Osteocyte (in vitro differentiated cells): Measurements from ENCODE around the gene CD99. TPM values are rescaled to one million over a fixed set of nuclear protein-coding genes. Genes with fewer than 3 reads are reported as not detected.

Source experiments
- DNase-seq: peaks from one replicate; pipeline ENCODE4 v3.0.0; 2021; ENCODE audit warnings: mixed read lengths; ENCODE audit not compliant: unreplicated experiment; ENCODE audit errors: extremely low spot score
- H3K27ac Mint-ChIP-seq: one replicate; pipeline ENCODE4 v1.8.0; 2021; ENCODE audit warnings: mild to moderate bottlenecking, mixed read lengths; ENCODE audit not compliant: unreplicated experiment
- H3K27me3 Mint-ChIP-seq: one replicate; pipeline ENCODE4 v1.8.0; 2021; ENCODE audit warnings: mixed read lengths; ENCODE audit not compliant: unreplicated experiment
- H3K36me3 Mint-ChIP-seq: one replicate; pipeline ENCODE4 v1.8.0; 2021; ENCODE audit warnings: mixed read lengths; ENCODE audit not compliant: unreplicated experiment
- H3K4me1 Mint-ChIP-seq: one replicate; pipeline ENCODE4 v1.8.0; 2021; ENCODE audit warnings: mixed read lengths; ENCODE audit not compliant: unreplicated experiment
- H3K4me3 Mint-ChIP-seq: one replicate; pipeline ENCODE4 v1.8.0; 2021; ENCODE audit warnings: mild to moderate bottlenecking, moderate library complexity, mixed read lengths; ENCODE audit not compliant: unreplicated experiment
- H3K9me3 Mint-ChIP-seq: one replicate; pipeline ENCODE4 v1.8.0; 2021; ENCODE audit warnings: mixed read lengths; ENCODE audit not compliant: unreplicated experiment
- total RNA-seq: library from RNA; stranded (reverse); gene quantifications from 2 replicates; pipeline ENCODE4 v1.2.1, GENCODE V29; 2021
- TF ChIP-seq, protein P1 (sequence below): fragments of 200-600 bp; sonication (generic); IDR thresholded peaks from 2 replicates; pipeline ENCODE4 v1.5.0; 2021; ENCODE audit warnings: antibody characterized with exemption, mild to moderate bottlenecking, moderate library complexity

CD99 gene
- total RNA-seq, 1 donor from 2014 or later, result 621 TPM

- Mint-ChIP-seq H3K27ac (no peak overlapping the region), H3K9me3 (no peaks in the 10 kb centered on the region), H3K4me1 (peaks cover 8% of the 10 kb centered on the region), H3K4me3 (no peak overlapping the region), H3K27me3 (no peaks in the 10 kb centered on the region), H3K36me3 (no peaks in the 10 kb centered on the region)
- DNase-seq, result no peak
- TF ChIP-seq, protein P1, sequence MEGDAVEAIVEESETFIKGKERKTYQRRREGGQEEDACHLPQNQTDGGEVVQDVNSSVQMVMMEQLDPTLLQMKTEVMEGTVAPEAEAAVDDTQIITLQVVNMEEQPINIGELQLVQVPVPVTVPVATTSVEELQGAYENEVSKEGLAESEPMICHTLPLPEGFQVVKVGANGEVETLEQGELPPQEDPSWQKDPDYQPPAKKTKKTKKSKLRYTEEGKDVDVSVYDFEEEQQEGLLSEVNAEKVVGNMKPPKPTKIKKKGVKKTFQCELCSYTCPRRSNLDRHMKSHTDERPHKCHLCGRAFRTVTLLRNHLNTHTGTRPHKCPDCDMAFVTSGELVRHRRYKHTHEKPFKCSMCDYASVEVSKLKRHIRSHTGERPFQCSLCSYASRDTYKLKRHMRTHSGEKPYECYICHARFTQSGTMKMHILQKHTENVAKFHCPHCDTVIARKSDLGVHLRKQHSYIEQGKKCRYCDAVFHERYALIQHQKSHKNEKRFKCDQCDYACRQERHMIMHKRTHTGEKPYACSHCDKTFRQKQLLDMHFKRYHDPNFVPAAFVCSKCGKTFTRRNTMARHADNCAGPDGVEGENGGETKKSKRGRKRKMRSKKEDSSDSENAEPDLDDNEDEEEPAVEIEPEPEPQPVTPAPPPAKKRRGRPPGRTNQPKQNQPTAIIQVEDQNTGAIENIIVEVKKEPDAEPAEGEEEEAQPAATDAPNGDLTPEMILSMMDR, result no peak
Measured at GRCh38 chrX:2684256-2684655, 6.8 kb upstream of the CD99 start.

- no peak for DNase-seq
- Mint-ChIP-seq H3K36me3 (no peaks in the 10 kb centered on the region), H3K4me1 (no peaks in the 10 kb centered on the region), H3K9me3 (no peaks in the 10 kb centered on the region), H3K4me3 (no peak overlapping the region), H3K27ac (no peak overlapping the region), H3K27me3 (no peaks in the 10 kb centered on the region)
- TF ChIP-seq, protein P1, result no peak
Measured at GRCh38 chrX:2685886-2686285, 5.2 kb upstream of the CD99 start.

GRCh38 chrX:2689773-2690666 lies 1.1 kb upstream of the CD99 start:
- TF ChIP-seq, protein P1, result no peak
- Mint-ChIP-seq H3K4me1 (peaks cover 28% of the 10 kb centered on the region), H3K9me3 (no peaks in the 10 kb centered on the region), H3K27ac (no peak overlapping the region), H3K36me3 (no peaks in the 10 kb centered on the region), H3K4me3 (peak overlapping the region; percentile 74), H3K27me3 (no peaks in the 10 kb centered on the region)
- no peak for DNase-seq

DNA sequence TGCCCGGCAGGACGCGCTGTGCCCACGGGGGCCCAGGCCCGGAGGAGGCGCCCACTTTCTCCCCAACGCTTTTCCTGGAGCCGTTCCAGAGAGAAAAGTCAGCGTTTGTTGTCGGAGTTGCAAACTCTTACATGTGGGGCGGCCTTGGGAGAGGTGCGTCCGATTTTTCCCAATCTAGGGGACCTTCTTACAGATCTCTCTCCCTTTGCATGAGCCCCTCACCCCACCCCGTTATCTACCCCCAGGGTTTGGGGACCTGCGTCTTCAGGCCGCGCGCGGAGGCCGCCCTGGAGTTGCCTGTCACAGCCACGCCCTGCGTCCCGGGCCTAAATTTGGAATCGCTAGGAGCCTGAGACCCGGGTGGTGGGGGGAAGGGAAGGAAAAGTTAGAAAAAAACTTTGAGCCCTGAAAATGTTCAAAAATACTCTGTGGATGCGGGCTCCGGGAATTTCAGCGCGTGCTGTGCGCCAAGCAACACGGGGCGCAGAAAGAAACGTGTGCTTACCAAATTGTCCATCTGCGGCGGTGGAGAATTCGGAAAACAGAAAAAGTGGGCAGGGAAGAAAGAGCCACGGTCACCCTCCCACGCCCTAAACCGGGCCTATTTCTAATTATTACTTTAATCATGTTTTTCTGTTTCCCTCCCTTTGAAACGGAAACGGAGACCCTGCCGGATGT lies 587 bp downstream of the CD99 start:
- Mint-ChIP-seq H3K36me3 (peaks cover 2% of the 10 kb centered on the region), H3K4me1 (peaks cover 43% of the 10 kb centered on the region), H3K9me3 (no peaks in the 10 kb centered on the region), H3K4me3 (peak overlapping the region; percentile 90), H3K27ac (peak overlapping the region; percentile 88), H3K27me3 (no peaks in the 10 kb centered on the region)
- TF ChIP-seq, protein P1, result no peak
- DNase-seq, result no peak
